ENCODE measurements around the gene B4GALNT4. TPM values are rescaled to one million over a fixed set of nuclear protein-coding genes. Genes with fewer than 3 reads are reported as not detected.

The B4GALNT4 gene
- total RNA-seq, 2 experiments from 2014 or later = 4.2 to 6.0 TPM

GRCh38 chr11:396511-396947 is 27.2 kb downstream of the B4GALNT4 start:
- Histone ChIP-seq H3K9me3 (ENCODE audit: control insufficient read depth in 1 of 2, insufficient read depth in 1 of 2, low read length in 2 of 2) (peaks cover 0 to 7% of the 10 kb centered on the region in 2 experiments), H3K27ac (ENCODE audit: low read depth in 1 of 2, low read length in 2 of 2) (no peak overlapping the region), H3K4me3 (ENCODE audit: low read length) (peak overlapping the region; percentile 47), H3K4me1 (ENCODE audit: insufficient read depth, low read length) (peaks cover 24% of the 10 kb centered on the region), H3K27me3 (ENCODE audit: control insufficient read depth in 1 of 2, insufficient read depth in 2 of 2, low read length in 2 of 2) (no peaks in the 10 kb centered on the region), H3K36me3 (ENCODE audit: insufficient read depth, low read length) (no peaks in the 10 kb centered on the region)
- TF ChIP-seq CTCF (IDR thresholded peaks at IDR 0.05) = no peak
- ChIA-PET CTCF (interaction anchor here (1.5 to 2.3 kb wide), 5 partner anchors 9 to 146 kb away, joined by 3 to 9 read pairs (median 5); no protein-coding TSS in a partner anchor), POLR2A (interaction anchor here (1.1 to 2.1 kb wide), 4 partner anchors 10 to 190 kb away, joined by 5 to 19 read pairs (median 6); partner anchors contain the start of genes BET1L and RIC8A)
- Mint-ChIP-seq H3K4me1 (ENCODE audit: low read depth) (peaks cover 5% of the 10 kb centered on the region), H3K27ac (no peak overlapping the region), H3K4me3 (no peak overlapping the region), H3K9me3 (no peaks in the 10 kb centered on the region), H3K36me3 (ENCODE audit: low read depth) (no peaks in the 10 kb centered on the region), H3K27me3 (peaks cover 16% of the 10 kb centered on the region)
- ATAC-seq (ENCODE audit: poor library complexity) (peak; percentile 49), DNase-seq (peak in 3 of 14 experiments; percentile 32 to 59 (median 52))
- intact Hi-C loops (cut with DNase I, micrococcal nuclease) = loop anchor here in 1 of 2 experiments (2.0 kb wide), 1 partner anchor 146 kb away; no protein-coding TSS in a partner anchor

- peak in 7 of 14 experiments; percentile 31 to 71 (median 62) for DNase-seq
- H3K36me3 Mint-ChIP-seq (ENCODE audit: low read depth) = no peaks in the 10 kb centered on the region
- Histone ChIP-seq H3K9me3 (ENCODE audit: control insufficient read depth in 1 of 2, insufficient read depth in 1 of 2, low read length in 2 of 2) (peaks cover 0 to 7% of the 10 kb centered on the region in 2 experiments), H3K36me3 (ENCODE audit: insufficient read depth, low read length) (no peaks in the 10 kb centered on the region), H3K4me3 (ENCODE audit: low read length) (peak overlapping the region; percentile 47), H3K27ac (ENCODE audit: low read depth in 1 of 2, low read length in 2 of 2) (no peak overlapping the region), H3K27me3 (ENCODE audit: control insufficient read depth in 1 of 2, insufficient read depth in 2 of 2, low read length in 2 of 2) (no peaks in the 10 kb centered on the region), H3K4me1 (ENCODE audit: insufficient read depth, low read length) (peaks cover 24% of the 10 kb centered on the region)
- ChIA-PET POLR2A (interaction anchor here (1.1 to 2.1 kb wide), 4 partner anchors 9 to 190 kb away, joined by 5 to 19 read pairs (median 6); partner anchors contain the start of genes BET1L and RIC8A), CTCF (interaction anchor here (1.0 to 2.3 kb wide), 6 partner anchors 9 to 146 kb away, joined by 3 to 9 read pairs (median 4); partner anchors contain the start of gene PTDSS2)
- intact Hi-C loops (cut with DNase I, micrococcal nuclease) = loop anchor here in 1 of 2 experiments (1.0 to 2.0 kb wide), 2 partner anchors 92 to 146 kb away; no protein-coding TSS in a partner anchor
- no peaks in the 10 kb centered on the region for H3K9me3 Mint-ChIP-seq
- peaks cover 16% of the 10 kb centered on the region for H3K27me3 Mint-ChIP-seq
- no peak overlapping the region for H3K27ac Mint-ChIP-seq
- peaks cover 5% of the 10 kb centered on the region for H3K4me1 Mint-ChIP-seq (ENCODE audit: low read depth)
- ATAC-seq (ENCODE audit: poor library complexity) = peak; percentile 68
- TF ChIP-seq CTCF (IDR thresholded peaks at IDR 0.05) = peak; percentile 39
- H3K4me3 Mint-ChIP-seq = no peak overlapping the region
Observed at GRCh38 chr11:396948-397548, 27.7 kb downstream of the B4GALNT4 start.

- ATAC-seq (ENCODE audit: poor library complexity) (no peak), DNase-seq (no peak)
- Mint-ChIP-seq H3K27me3 (peaks cover 16% of the 10 kb centered on the region), H3K4me3 (peak overlapping the region; percentile 45), H3K36me3 (ENCODE audit: low read depth) (no peaks in the 10 kb centered on the region), H3K4me1 (ENCODE audit: low read depth) (peaks cover 5% of the 10 kb centered on the region), H3K9me3 (no peaks in the 10 kb centered on the region), H3K27ac (no peak overlapping the region)
- ChIA-PET POLR2A (interaction anchor here (0.6 to 1.4 kb wide), 2 partner anchors 16 to 49 kb away, joined by 3 to 5 read pairs; partner anchors contain the start of gene SIGIRR), CTCF (no interaction called here)
- Histone ChIP-seq H3K27ac (ENCODE audit: low read depth in 1 of 2, low read length in 2 of 2) (no peak overlapping the region), H3K36me3 (ENCODE audit: insufficient read depth, low read length) (no peaks in the 10 kb centered on the region), H3K4me1 (ENCODE audit: insufficient read depth, low read length) (peaks cover 24% of the 10 kb centered on the region), H3K27me3 (ENCODE audit: control insufficient read depth in 1 of 2, insufficient read depth in 2 of 2, low read length in 2 of 2) (no peaks in the 10 kb centered on the region), H3K9me3 (ENCODE audit: control insufficient read depth in 1 of 2, insufficient read depth in 1 of 2, low read length in 2 of 2) (peaks cover 0 to 7% of the 10 kb centered on the region in 2 experiments), H3K4me3 (ENCODE audit: low read length) (no peak overlapping the region)
- intact Hi-C loops (cut with DNase I, micrococcal nuclease) = no loop called here
- no peak for TF ChIP-seq CTCF (IDR thresholded peaks at IDR 0.05)
Observed at GRCh38 chr11:398826-399225, 29.5 kb downstream of the B4GALNT4 start.

All from CD4-positive, alpha-beta T cell (primary cell).